Epidermal melanocyte (primary cell): ENCODE measurements around the gene ANKRD29.
"Not testable (repeated sequence)": the region's sequence is repeated elsewhere in the genome, so short reads cannot be mapped to it uniquely, and the experiment has no call there.

Experiments
- DNase-seq: peaks from one replicate; pipeline ENCODE4 v3.0.0; 2011; ENCODE audit warnings: low spot score; ENCODE audit not compliant: insufficient read length

The ANKRD29 gene

DNA sequence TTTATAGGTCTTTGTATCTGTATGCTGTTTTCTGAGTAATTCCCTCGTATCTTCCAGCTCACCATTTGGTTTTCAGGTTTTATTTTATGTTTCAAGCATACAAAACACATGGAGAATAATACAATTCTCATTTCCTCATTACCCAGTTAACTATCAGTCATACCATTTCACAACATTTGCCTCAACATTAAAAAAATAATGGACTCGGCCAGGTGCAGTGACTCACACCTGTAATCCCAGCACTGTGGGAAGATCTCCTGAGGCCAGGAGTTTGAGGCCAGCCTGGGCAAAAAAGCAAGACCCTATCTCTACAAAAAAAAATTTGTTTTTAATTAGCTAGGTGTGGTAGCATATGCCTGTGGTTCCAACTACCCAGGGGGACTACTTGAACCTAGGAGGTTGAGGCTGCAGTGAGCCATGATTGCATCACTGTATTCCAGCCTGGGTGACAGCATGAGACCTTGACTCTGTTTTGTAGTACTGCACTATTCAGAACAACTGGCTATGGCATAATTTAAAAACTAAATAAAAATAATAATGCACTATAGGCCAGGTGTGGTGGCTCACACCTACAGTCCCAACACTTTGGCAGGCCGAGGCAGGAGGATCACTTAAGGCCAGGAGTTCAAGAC, 96.7 kb downstream of the ANKRD29 start:
- no peak for DNase-seq

DNA sequence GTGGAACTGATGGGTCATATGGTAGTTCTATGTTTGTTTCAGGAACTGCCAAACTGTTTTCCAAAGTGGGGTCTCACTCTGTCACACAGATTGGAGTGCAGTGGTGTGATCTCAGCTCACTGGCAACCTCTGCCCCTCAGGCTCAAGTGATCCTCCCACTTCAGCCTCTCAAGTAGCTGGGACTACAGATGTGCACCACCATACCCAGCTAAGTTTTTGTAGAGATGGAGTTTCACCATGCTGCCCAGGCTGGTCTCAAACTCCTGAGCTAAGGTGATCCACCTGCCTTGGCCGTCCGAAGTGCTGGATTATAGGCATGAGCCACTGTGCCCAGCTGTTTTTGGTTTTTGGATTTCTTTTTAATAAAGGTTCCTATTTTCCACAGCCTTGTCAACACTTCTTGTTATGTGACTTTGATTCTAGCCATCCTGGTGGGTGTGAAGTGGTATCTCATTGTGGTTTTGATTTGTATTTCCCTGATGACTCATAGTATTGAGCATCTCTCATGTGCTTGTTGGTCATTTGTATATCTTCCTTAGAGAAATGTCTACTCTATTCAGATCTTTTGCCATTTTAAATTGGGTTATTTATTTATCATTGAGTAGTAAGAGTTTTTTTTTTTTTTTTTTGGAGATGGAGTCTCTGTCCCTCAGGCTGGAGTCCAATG, 99.2 kb downstream of the ANKRD29 start:
- DNase-seq = no peak

DNA sequence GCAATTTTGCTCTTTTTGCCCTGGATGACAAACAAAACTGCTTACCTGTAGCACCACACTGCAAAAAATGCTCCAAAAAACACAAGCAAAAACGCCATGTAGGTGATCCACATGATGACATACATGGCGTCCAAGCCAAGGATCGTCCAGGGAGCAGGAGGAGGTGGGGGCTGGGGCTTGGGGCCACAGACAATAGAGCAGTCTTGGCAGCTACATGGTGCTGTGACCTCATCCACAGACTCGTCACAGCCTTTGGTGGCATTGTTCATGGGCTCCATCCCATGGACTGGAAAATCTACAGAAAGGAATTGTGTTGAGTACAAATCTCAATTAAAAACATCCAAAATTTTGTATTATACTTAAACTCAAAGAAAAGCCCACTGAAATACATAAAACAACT, 102.5 kb downstream of the ANKRD29 start:
- DNase-seq = no peak

DNA sequence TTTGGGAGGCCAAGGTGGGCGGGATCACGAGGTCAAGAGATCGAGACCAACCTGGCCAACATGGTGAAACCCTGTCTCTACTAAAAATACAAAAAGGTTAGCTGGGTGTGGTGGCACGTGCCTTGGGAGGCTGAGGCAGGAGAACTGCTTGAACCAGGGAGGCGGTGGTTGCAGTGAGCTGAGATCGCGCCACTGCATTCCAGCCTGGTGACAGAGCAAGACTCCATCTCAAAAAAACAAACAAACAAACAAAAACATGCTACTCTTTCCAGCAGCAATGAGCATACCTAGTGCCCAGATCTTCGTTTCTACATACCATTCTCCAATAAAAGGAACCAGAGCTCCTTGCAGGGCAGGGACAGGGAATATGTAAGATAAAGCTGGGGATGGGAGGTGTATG, 105.2 kb downstream of the ANKRD29 start:
- DNase-seq = not testable (repeated sequence)

DNA sequence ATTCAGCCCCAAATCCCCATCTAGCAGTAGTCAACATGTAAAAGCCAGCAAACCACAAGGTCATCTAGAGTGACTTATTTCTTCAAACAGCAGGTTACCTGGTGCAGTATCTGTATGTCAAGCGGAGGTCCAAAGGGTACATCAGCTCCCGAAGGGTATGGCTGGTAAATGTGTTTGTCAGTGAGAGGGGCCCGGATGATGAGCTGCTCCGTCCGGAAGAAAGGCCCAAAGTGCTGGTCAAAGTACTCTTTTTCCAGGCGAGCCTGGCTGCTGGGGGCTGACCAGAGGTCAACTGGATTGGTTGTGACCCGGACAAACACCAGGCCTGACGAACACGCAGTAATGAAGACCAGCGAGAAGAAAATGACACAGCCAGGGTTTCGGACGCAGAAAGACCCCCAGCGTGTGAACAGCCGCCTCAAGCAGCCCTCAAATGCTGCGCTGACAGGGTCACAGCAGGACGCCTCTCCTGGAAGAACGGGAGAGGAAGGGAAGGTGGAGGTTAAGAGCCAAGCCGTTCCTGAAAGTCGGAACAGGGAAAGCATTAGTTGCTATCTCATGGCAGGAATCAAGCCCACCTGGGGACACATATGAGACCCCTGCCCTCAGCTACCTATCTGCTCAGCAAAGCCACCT, 106.4 kb downstream of the ANKRD29 start:
- DNase-seq = no peak

DNA sequence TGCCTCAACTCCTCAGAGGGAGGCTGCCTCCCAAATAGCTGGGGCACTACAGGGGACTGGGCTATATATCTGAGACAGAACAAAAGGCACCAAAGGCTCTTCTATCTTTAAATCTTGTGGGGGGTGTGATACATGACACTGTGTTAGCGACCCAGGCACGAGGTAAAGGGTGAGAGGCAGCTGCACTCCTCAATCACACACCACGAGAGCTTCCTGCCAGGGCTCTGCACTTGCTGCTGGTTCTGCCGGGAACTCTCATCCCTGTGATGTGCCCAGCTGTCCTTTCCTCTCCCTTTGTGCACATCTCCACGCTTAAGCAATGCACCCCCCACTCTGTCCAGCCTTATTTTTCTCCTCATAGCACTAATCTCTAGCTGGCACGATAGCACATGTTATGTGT, 108.8 kb downstream of the ANKRD29 start:
- DNase-seq = no peak

DNA sequence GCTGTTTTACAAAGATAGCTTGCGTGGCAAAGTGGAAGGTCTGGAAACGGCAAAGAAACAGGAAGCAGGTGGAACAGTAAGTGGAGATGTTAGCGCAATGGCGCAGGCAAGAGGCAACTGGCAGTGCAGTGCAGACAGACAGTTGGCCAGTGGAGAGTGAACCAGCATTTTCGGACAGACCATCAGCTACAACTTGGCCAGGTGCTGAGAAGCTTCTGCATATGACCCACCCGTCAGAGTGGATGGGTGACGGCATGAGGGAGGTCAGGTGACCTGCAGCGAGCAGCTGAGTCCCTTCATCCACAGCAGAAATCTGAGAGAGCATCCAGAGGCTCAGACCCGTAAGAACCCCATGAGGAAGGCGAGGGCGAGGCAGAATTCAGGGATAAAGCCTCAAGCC, 110.2 kb downstream of the ANKRD29 start:
- no peak for DNase-seq

DNA sequence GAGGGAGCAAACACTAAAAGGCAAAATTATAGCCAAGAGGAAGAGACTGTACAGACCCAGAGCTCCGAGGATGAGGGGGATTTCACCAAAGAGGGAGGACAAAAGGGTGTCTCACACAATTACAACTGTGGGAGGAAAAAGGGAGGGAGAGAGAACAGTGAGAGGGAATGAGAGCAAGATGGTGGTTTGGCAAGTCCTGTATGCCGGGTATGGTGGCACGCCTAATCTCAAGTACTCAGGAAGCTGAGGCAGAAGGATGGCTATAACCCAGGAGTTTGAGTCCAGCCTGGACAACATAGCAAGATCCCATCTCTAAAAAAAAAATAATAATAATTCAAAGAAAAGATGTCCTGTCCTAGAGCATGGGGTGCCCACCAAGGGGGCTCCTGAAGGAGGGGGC, 110.7 kb downstream of the ANKRD29 start:
- DNase-seq = no peak

DNA sequence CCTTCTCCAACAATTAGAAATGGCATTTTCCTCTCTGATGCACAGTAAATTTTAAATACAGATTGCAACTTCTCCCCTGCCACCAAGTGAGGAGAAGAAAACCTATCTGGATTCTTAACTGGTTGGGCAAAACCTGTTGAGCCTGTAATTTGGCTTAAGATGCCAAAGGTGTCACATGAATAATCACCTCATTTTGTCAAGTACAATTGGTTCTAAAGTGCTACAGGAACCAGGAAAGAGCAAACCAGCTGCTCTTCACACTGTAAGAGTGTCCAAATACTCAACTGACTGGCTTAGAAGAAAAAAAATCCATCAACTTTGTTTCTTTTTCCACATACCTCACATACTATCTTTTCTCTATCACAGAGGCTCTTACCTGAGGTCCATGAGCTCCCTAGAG, 111.8 kb downstream of the ANKRD29 start:
- no peak for DNase-seq
